ENCODE measurements around the gene BNC2.

GRCh38 chr9:16720386-16720785 is 150.1 kb downstream of the BNC2 start:
- TF ChIP-seq CTCF (IDR thresholded peaks at IDR 0.05): no peak
- no peak for TF ChIP-seq EZH2phosphoT487 (IDR thresholded peaks at IDR 0.05)
- TF ChIP-seq EZH2 (IDR thresholded peaks at IDR 0.05): no peak
